Mesendoderm (in vitro differentiated cells): ENCODE data around the gene MST1R.

ENCODE experiments used
- DNase-seq: peaks from one replicate; pipeline ENCODE4 v3.0.0; 2013
- H2AK5ac ChIP-seq: 2 replicates; pipeline ENCODE4 v1.6.1; 2013; ENCODE audit warnings: low read length, inconsistent platforms
- H2BK120ac ChIP-seq: 2 replicates; pipeline ENCODE4 v1.6.1; 2013; ENCODE audit warnings: low read depth, mild to moderate bottlenecking, low read length, moderate library complexity, mixed read lengths
- H2BK15ac ChIP-seq: replicated peaks from 2 replicates; pipeline ENCODE4 v1.6.1; 2013; ENCODE audit warnings: low read depth, mild to moderate bottlenecking, moderate library complexity
- H2BK5ac ChIP-seq: 2 replicates; pipeline ENCODE4 v1.6.1; 2013; ENCODE audit warnings: low read length, inconsistent platforms
- H3K18ac ChIP-seq: 2 replicates; pipeline ENCODE4 v1.6.1; 2013; ENCODE audit warnings: mild to moderate bottlenecking, low read length, mixed read lengths
- H3K23ac ChIP-seq: one replicate; pipeline ENCODE4 v1.6.1; 2013; ENCODE audit warnings: low read length
- H3K27ac ChIP-seq: 2 replicates; pipeline ENCODE4 v1.5.1; 2013; ENCODE audit warnings: low read depth, mild to moderate bottlenecking, inconsistent platforms, low read length, moderate library complexity
- H3K27me3 ChIP-seq: 2 replicates; pipeline ENCODE4 v1.6.1; 2013; ENCODE audit warnings: low read length, control low read depth, mild to moderate bottlenecking, inconsistent platforms; ENCODE audit not compliant: insufficient read depth, poor library complexity
- H3K36me3 ChIP-seq: 2 replicates; pipeline ENCODE4 v1.6.1; 2013; ENCODE audit warnings: low read length, inconsistent platforms; ENCODE audit not compliant: control insufficient read depth, insufficient read depth
- H3K4ac ChIP-seq: one replicate; pipeline ENCODE4 v1.6.1; 2013; ENCODE audit warnings: low read depth, mild to moderate bottlenecking, low read length, moderate library complexity
- H3K4me1 ChIP-seq: 2 replicates; pipeline ENCODE4 v1.6.1; 2013; ENCODE audit warnings: low read depth, low read length, inconsistent platforms; ENCODE audit not compliant: control insufficient read depth
- H3K4me2 ChIP-seq: 2 replicates; pipeline ENCODE4 v1.6.1; 2013; ENCODE audit warnings: low read length
- H3K4me3 ChIP-seq: 2 replicates; pipeline ENCODE4 v1.5.1; 2013; ENCODE audit warnings: mild to moderate bottlenecking, low read length
- H3K56ac ChIP-seq: one replicate; pipeline ENCODE4 v1.6.1; 2013; ENCODE audit warnings: low read length
- H3K79me1 ChIP-seq: 2 replicates; pipeline ENCODE4 v1.6.1; 2013; ENCODE audit warnings: low read length, inconsistent platforms
- H3K79me2 ChIP-seq: 2 replicates; pipeline ENCODE4 v1.6.1; 2013; ENCODE audit warnings: mild to moderate bottlenecking, low read length; ENCODE audit not compliant: control insufficient read depth, insufficient read depth
- H3K9ac ChIP-seq: 2 replicates; pipeline ENCODE4 v1.6.1; 2013; ENCODE audit warnings: low read length, inconsistent platforms
- H4K5ac ChIP-seq: one replicate; pipeline ENCODE4 v1.6.1; 2013; ENCODE audit warnings: low read length
- H4K8ac ChIP-seq: one replicate; pipeline ENCODE4 v1.6.1; 2013; ENCODE audit warnings: low read depth, mild to moderate bottlenecking, control low read depth, low read length, moderate library complexity
- WGBS: extraction: QIAGEN DNeasy Blood & Tissue Kit; methylation state at CpG from one replicate; pipeline ENCODE4 v1.1.7; 2013; ENCODE audit warnings: low lambda C conversion rate, missing lambda C conversion rate; ENCODE audit not compliant: insufficient coverage; ENCODE audit errors: extremely low coverage; 5-methylcytosine and 5-hydroxymethylcytosine counted together

The MST1R gene

GRCh38 chr3:49845694-49846093, 58.0 kb downstream of the MST1R start:
- Histone ChIP-seq H3K56ac (no peak overlapping the region), H3K79me2 (no peaks in the 10 kb centered on the region), H3K18ac (no peak overlapping the region), H3K27ac (no peak overlapping the region), H3K4me3 (no peak overlapping the region), H3K4ac (no peak overlapping the region), H3K79me1 (no peaks in the 10 kb centered on the region), H2BK5ac (no peak overlapping the region), H2AK5ac (no peak overlapping the region), H3K27me3 (no peaks in the 10 kb centered on the region), H4K8ac (no peak overlapping the region), H3K9ac (no peak overlapping the region), H2BK120ac (no peak overlapping the region), H3K23ac (no peak overlapping the region), H2BK15ac (no peak overlapping the region), H3K4me2 (no peak overlapping the region), H3K36me3 (peaks cover 7% of the 10 kb centered on the region), H3K4me1 (no peaks in the 10 kb centered on the region), H4K5ac (no peak overlapping the region)
- DNase-seq, result no peak
- no CpG with 5 or more reads among the region's 3 CpGs for WGBS

GRCh38 chr3:49844464-49845183, 59.0 kb downstream of the MST1R start:
- Histone ChIP-seq H4K5ac (no peak overlapping the region), H3K23ac (no peak overlapping the region), H3K79me2 (no peaks in the 10 kb centered on the region), H3K27me3 (no peaks in the 10 kb centered on the region), H4K8ac (no peak overlapping the region), H3K4ac (no peak overlapping the region), H3K4me1 (no peaks in the 10 kb centered on the region), H3K4me3 (no peak overlapping the region), H3K36me3 (peaks cover 7% of the 10 kb centered on the region), H2AK5ac (no peak overlapping the region), H2BK15ac (no peak overlapping the region), H3K18ac (no peak overlapping the region), H3K27ac (no peak overlapping the region), H3K79me1 (no peaks in the 10 kb centered on the region), H2BK5ac (no peak overlapping the region), H3K56ac (no peak overlapping the region), H2BK120ac (no peak overlapping the region), H3K4me2 (no peak overlapping the region), H3K9ac (no peak overlapping the region)
- DNase-seq, result no peak
- WGBS, result no CpG with 5 or more reads among the region's 5 CpGs

DNA sequence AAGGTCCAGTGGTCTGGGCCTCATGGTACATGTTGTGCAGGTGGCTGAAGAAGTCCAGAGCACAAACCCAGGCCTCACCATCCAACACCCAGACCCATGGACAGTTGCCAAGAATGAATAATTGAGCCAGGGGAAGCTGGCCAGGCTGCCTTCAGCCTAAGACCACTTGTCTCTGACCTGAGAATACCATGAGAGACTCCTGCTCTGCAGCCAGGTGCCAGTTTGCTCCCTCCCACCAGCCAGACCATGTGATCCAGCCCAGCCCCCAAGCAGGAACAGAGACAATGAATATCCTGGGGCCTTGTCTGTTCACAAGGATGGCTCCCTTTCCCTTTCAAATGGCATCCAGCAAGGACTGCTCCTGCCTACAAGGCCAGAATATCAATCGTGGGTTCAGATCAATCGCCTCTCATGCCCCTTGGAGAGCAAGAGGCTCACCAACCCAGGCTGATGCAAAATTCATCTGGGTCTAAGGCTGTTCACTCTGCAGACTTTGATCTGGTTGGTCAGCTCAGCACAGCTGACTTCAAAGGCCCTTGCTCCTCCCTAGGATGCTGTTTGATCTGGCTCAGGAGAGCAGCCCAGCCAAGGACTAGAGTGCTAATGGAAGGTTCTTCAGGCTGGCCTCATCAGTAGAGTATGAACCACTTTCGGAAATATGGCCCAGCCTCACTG, 60.7 kb downstream of the MST1R start:
- no peak overlapping the region for H3K4me3 ChIP-seq
- H3K4me2 ChIP-seq, result no peak overlapping the region
- no peak overlapping the region for H2BK5ac ChIP-seq
- no peak overlapping the region for H2BK120ac ChIP-seq
- no peak overlapping the region for H2BK15ac ChIP-seq
- H3K4ac ChIP-seq, result no peak overlapping the region
- H3K9ac ChIP-seq, result no peak overlapping the region
- no peak overlapping the region for H4K5ac ChIP-seq
- no peak overlapping the region for H2AK5ac ChIP-seq
- no peak overlapping the region for H3K18ac ChIP-seq
- peaks cover 10% of the 10 kb centered on the region for H3K36me3 ChIP-seq
- no peaks in the 10 kb centered on the region for H3K79me1 ChIP-seq
- DNase-seq, result peak; percentile 12
- no peaks in the 10 kb centered on the region for H3K4me1 ChIP-seq
- no peak overlapping the region for H3K27ac ChIP-seq
- H4K8ac ChIP-seq, result no peak overlapping the region
- WGBS, result no CpG with 5 or more reads among the region's 3 CpGs
- H3K79me2 ChIP-seq, result no peaks in the 10 kb centered on the region
- no peaks in the 10 kb centered on the region for H3K27me3 ChIP-seq
- no peak overlapping the region for H3K23ac ChIP-seq
- H3K56ac ChIP-seq, result no peak overlapping the region

- H2BK5ac ChIP-seq, result no peak overlapping the region
- no peak overlapping the region for H3K4ac ChIP-seq
- H3K18ac ChIP-seq, result no peak overlapping the region
- H3K4me1 ChIP-seq, result no peaks in the 10 kb centered on the region
- H2BK120ac ChIP-seq, result no peak overlapping the region
- no peaks in the 10 kb centered on the region for H3K79me2 ChIP-seq
- H3K4me3 ChIP-seq, result no peak overlapping the region
- H4K5ac ChIP-seq, result no peak overlapping the region
- no peak overlapping the region for H3K23ac ChIP-seq
- H2AK5ac ChIP-seq, result no peak overlapping the region
- no CpG with 5 or more reads among the region's 7 CpGs for WGBS
- H4K8ac ChIP-seq, result no peak overlapping the region
- H3K36me3 ChIP-seq, result peaks cover 8% of the 10 kb centered on the region
- H3K27me3 ChIP-seq, result no peaks in the 10 kb centered on the region
- no peak overlapping the region for H3K4me2 ChIP-seq
- no peak overlapping the region for H3K56ac ChIP-seq
- no peak overlapping the region for H3K27ac ChIP-seq
- no peak overlapping the region for H2BK15ac ChIP-seq
- H3K79me1 ChIP-seq, result no peaks in the 10 kb centered on the region
- H3K9ac ChIP-seq, result no peak overlapping the region
- DNase-seq, result no peak
Measured at GRCh38 chr3:49841806-49842205, 61.9 kb downstream of the MST1R start.

- Histone ChIP-seq H3K23ac (no peak overlapping the region), H3K4me3 (no peak overlapping the region), H3K56ac (no peak overlapping the region), H2BK15ac (no peak overlapping the region), H3K27ac (no peak overlapping the region), H3K18ac (no peak overlapping the region), H3K79me2 (no peaks in the 10 kb centered on the region), H3K27me3 (no peaks in the 10 kb centered on the region), H3K36me3 (peaks cover 4% of the 10 kb centered on the region), H4K8ac (no peak overlapping the region), H2BK5ac (no peak overlapping the region), H3K4me1 (no peaks in the 10 kb centered on the region), H4K5ac (no peak overlapping the region), H2BK120ac (no peak overlapping the region), H3K4ac (no peak overlapping the region), H2AK5ac (no peak overlapping the region), H3K79me1 (no peaks in the 10 kb centered on the region), H3K4me2 (no peak overlapping the region), H3K9ac (no peak overlapping the region)
- DNase-seq, result peak; percentile 69
Measured at GRCh38 chr3:49841126-49841696, 62.5 kb downstream of the MST1R start.
